ENCODE data around the gene SFXN5.
A peak's percentile ranks its signal among the peaks of the same experiment; 100 is the strongest.

Gene SFXN5

DNA sequence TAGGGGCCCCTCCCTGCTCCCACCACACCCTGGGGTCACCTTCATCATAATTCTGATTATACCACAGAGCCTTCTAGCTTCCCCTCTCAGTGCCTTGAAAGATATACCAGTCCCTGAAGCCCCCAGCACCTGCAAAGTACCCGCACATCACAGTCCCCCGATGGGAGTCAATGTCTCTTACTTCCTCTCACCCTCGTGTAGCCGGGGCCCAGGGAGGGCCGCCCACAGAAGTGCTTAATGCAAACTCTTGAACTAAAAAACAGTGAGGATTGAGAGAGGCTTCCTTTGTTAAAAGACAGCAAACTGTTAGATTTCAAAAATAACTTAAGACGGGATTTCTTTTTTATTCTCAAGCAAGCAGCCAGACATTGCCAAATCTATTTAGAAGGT lies 76.5 kb downstream of the SFXN5 start:
- H3K4me3 ChIP-seq (ENCODE audit: low read depth, low read length), result no peak overlapping the region
- TF ChIP-seq CTCF (IDR thresholded peaks at IDR 0.05; ENCODE audit: low read depth, low read length, missing control alignments), result no peak
- no peak for DNase-seq (ENCODE audit: low read depth)

DNA sequence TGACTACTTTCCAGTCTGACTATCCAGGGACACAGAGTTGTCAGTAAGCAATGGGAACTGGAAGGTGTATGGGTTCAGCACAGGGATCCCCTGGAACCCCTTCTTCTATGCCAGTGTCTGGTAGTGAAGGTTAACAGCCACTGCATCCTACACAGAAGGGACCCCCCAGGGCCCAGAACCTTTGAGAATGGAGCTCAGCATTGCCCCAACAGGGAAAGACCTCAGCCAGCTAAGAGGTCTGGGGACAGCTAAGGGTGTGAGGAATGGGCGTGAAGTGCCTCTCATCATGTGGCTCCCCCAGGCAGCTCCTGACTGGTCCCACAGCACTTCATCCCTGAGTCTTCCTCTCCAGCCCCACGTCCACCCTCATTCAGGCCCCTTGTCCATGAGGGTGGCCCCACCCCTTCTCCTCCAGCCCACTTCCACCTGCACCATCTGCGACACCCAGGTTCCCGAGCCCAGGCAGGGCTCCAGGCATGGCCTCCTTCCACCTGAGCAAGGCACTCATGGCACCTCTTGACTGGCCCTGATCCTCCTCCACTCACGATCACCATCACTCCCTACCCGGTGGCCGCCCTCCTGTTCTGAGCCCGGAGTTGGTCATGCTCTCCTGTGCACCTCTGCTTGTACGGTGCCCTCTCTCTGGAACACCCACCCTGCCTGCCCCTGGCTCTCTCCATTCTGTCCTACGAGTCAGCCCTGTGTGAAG lies 77.1 kb downstream of the SFXN5 start:
- no peak for DNase-seq (ENCODE audit: low read depth)
- no peak for TF ChIP-seq CTCF (IDR thresholded peaks at IDR 0.05; ENCODE audit: low read depth, low read length, missing control alignments)
- H3K4me3 ChIP-seq (ENCODE audit: low read depth, low read length), result no peak overlapping the region

DNA sequence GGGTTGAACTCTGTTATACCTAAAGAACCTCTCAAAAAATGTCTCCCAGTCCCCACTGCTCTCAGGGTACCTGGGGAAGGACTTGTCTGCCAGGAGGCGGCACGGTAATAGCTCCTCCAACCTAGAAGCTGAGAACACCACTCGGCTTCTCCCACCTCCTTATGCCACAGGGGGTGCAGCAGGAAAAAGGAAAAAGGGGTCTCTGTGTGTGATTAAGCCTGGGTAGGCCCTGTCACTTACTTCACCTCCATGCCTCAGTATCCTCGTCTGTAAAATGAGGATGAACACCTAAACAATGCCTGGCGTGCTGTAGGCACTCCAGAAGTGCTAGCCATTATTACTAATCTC lies 77.6 kb downstream of the SFXN5 start:
- DNase-seq (ENCODE audit: low read depth), result no peak
- TF ChIP-seq CTCF (IDR thresholded peaks at IDR 0.05; ENCODE audit: low read depth, low read length, missing control alignments), result no peak
- H3K4me3 ChIP-seq (ENCODE audit: low read depth, low read length), result no peak overlapping the region

GRCh38 chr2:72993147-72993932 lies 78.2 kb downstream of the SFXN5 start:
- H3K4me3 ChIP-seq (ENCODE audit: low read depth, low read length), result no peak overlapping the region
- no peak for DNase-seq (ENCODE audit: low read depth)
- peak; percentile 81 for TF ChIP-seq CTCF (IDR thresholded peaks at IDR 0.05; ENCODE audit: low read depth, low read length, missing control alignments)

DNA sequence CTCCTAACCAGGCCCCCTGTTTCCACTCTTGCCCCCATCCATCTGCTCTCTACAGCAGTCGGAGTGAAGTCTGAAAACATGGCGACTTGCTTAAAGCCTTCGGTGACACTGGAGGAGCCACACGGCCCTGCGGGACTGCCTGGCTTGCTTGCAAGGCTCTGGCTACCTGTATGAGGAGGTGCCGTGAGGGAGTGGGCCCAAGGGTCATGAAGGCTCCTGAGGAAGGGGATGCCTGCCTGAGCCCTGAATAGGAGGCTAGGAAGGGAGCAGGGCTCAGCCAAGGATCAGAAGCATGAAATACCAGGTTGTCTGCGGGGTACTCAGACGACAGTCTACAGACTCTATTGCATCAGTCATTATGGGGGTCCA lies 78.8 kb downstream of the SFXN5 start:
- DNase-seq (ENCODE audit: low read depth), result no peak

DNA sequence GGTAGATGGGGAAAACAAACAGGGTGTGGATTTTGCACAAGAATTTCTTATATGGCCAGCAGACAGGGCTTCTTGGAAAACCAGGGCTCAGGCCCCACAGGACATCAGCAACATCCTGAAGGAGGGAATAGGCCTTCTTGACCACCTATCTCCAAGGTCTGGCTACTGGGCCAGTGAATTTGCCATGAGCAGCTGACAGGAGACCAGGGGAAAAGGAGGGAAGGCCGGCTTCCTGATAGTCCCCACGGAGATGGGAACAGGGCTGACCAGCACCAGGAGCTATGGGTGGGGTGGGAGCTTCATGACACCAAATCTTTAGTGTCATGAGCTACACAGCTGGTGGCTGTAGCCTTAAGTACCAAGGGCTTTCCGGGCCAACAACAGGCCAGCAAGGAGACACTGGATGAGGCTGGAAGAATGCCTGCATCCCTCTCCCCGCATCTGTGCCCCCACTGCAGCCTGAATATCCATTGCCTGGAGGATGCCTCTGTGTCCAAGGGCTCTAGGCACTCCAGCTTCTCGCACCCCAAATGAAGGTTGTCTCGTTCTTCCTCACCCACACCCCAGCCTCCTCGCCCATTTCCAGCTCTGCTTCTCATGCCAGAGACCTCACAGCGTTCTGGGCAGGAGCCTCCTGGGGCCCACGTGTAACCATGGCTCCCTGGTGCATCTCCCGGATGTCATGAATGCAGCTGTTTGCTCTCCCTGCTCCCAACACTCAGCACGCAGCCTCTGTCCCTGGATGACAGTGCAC lies 79.4 kb downstream of the SFXN5 start:
- no peak for TF ChIP-seq CTCF (IDR thresholded peaks at IDR 0.05; ENCODE audit: low read depth, low read length, missing control alignments)
- no peak overlapping the region for H3K4me3 ChIP-seq (ENCODE audit: low read depth, low read length)
- DNase-seq (ENCODE audit: low read depth), result no peak

More for the DNA sequence above, 78.8 kb downstream of the SFXN5 start:
- TF ChIP-seq CTCF (IDR thresholded peaks at IDR 0.05; ENCODE audit: low read depth, low read length, missing control alignments), result no peak
- H3K4me3 ChIP-seq (ENCODE audit: low read depth, low read length), result no peak overlapping the region

All from GM12864 (cell line).